Activated naive CD8-positive, alpha-beta T cell treated with anti-CD3 and anti-CD28 coated beads, Interleukin-2, amount 10 ng/mL, durations not matched to agents 7 days and 5 days (primary cell): ENCODE measurements around the gene MS4A10. TPM values are rescaled to one million over a fixed set of nuclear protein-coding genes. Genes with fewer than 3 reads are reported as not detected.
A peak's percentile ranks its signal among the peaks of the same experiment; 100 is the strongest.
"Not testable (repeated sequence)": the region's sequence is repeated elsewhere in the genome, so short reads cannot be mapped to it uniquely, and the experiment has no call there.

Experiments used
- ATAC-seq: fragments of 150-1000 bp; cut with Tn5 transposase; one replicate; pipeline ENCODE4 v1.10.0; 2021; ENCODE audit warnings: low read depth, moderate library complexity
- POLR2A ChIA-PET: fragments of 350-600 bp; sonication (Branson Sonifier 250); formaldehyde crosslinking; loops from one replicate; lab custom pipeline; 2021; ENCODE audit warnings: antibody characterized with exemption; lab: Charles Lee
- DNase-seq: peaks from one replicate; pipeline ENCODE4 v3.0.0; 2021
- H3K27ac Mint-ChIP-seq: one replicate; pipeline ENCODE4 v1.8.0; 2022; ENCODE audit warnings: mild to moderate bottlenecking, mixed read lengths
- H3K27me3 Mint-ChIP-seq: one replicate; pipeline ENCODE4 v1.8.0; 2022; ENCODE audit warnings: mild to moderate bottlenecking, moderate library complexity, mixed read lengths
- H3K36me3 Mint-ChIP-seq: one replicate; pipeline ENCODE4 v1.8.0; 2021; ENCODE audit warnings: mild to moderate bottlenecking, mixed read lengths
- H3K4me1 Mint-ChIP-seq: one replicate; pipeline ENCODE4 v1.8.0; 2021; ENCODE audit warnings: mixed read lengths
- H3K4me3 Mint-ChIP-seq: one replicate; pipeline ENCODE4 v1.8.0; 2022; ENCODE audit warnings: mild to moderate bottlenecking, moderate library complexity, mixed read lengths
- H3K9me3 Mint-ChIP-seq: one replicate; pipeline ENCODE4 v1.8.0; 2021; ENCODE audit warnings: mixed read lengths
- total RNA-seq, 2 experiments: library from RNA; stranded (reverse); gene quantifications; one replicate each; pipeline ENCODE4 v1.2.3, GENCODE V29; 2021

The MS4A10 gene
- total RNA-seq, 2 experiments from 2014 or later: not detected

DNA sequence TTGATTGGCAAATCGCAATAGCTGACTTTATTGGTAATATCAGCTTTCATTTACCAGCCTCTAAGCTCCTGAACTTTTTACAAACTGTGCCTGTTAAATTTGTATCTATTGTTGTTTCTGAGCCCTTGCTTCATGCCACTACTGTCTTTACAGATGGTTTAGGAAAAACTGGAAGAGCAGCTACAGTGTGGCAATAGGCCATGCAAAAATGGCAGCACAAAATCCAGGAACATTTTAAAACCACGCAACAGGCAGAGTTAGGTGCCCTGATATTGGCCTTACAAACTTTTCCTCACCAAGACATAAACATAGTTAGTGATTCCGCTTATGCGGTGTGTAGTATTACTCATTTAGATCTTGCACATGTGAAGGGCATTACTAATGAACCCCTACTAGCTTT is 26.5 kb upstream of the MS4A10 start:
- H3K4me3 Mint-ChIP-seq, H3K27ac Mint-ChIP-seq, POLR2A ChIA-PET, H3K4me1 Mint-ChIP-seq, H3K36me3 Mint-ChIP-seq, DNase-seq, H3K9me3 Mint-ChIP-seq, ATAC-seq: not testable (repeated sequence)
- H3K27me3 Mint-ChIP-seq: peaks cover 42% of the 10 kb centered on the region

DNA sequence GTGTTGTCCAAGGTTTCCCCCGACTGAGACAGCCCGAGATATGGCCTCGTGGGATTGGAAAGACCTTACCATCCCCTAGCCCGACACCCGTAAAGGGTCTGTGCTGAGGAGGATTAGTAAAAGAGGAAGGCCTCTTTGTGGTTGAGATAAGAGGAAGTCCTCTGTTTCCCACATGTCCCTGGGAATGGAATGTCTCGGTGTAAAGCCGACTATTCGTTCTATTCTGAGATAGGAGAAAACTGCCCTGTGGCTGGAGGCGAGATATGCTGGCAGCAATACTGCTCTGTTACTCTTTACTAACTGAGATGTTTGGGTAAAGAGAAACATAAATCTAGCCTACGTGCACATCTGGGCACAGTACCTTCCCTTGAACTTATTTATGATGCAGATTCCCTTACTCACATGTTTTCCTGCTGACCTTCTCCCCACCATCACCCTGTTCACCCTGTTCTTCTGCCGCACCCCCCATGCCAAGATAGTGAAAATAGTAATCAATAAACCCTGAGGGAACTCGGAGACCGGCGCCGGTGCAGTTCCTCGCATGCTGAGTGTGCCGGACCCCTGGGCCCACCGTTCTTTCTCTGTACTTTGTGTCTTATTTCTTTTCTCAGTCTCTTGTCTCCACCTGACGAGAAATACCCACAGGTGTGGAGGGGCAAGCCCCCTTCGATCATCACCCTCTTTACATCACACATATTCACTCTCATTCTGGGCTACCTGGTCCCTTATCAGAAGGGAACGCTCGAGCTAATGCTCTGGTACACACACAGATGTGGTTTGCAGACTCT is 25.5 kb upstream of the MS4A10 start:
- ATAC-seq, DNase-seq, H3K27ac Mint-ChIP-seq, H3K36me3 Mint-ChIP-seq, H3K4me1 Mint-ChIP-seq, POLR2A ChIA-PET, H3K4me3 Mint-ChIP-seq, H3K9me3 Mint-ChIP-seq: not testable (repeated sequence)
- peaks cover 45% of the 10 kb centered on the region for H3K27me3 Mint-ChIP-seq

DNA sequence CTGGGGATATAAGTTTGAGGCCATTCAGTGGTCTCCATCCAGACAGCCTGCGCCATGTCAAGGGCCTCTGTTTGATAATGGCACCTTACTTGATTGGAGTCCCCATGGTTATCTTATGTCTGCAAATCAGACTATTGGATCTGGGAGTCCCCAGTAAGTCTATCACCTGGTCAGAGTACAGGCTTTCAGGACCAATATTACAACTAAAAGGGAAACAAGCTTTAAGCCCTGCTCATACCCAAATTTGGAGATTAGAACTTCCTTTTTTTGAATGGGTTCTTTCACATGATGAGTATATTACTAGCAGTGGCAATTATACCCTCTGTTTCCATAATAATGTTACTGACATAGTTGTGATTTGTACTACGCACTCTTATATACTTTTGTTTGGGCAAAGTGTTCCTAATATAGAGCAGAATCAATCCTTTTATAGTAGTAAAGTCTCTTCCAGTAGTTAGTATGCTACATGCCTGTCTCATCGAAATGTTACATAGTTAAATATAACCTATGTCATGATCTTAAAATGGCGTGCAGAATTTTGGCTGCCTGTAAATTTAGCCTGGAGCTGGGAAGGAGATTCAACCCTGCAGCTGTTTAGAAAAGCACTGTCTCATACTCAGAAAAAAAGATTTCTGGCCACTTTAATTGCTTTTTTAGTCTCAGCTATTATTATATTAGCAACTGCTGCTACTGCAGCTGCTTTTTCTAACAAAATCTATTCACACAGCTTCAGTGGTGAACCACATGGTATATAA is 23.5 kb upstream of the MS4A10 start:
- POLR2A ChIA-PET: no interaction called here
- peaks cover 41% of the 10 kb centered on the region for H3K27me3 Mint-ChIP-seq
- ATAC-seq (no peak), DNase-seq (no peak)
- H3K36me3 Mint-ChIP-seq: no peaks in the 10 kb centered on the region
- no peak overlapping the region for H3K27ac Mint-ChIP-seq
- no peaks in the 10 kb centered on the region for H3K9me3 Mint-ChIP-seq
- H3K4me3 Mint-ChIP-seq: no peak overlapping the region
- no peaks in the 10 kb centered on the region for H3K4me1 Mint-ChIP-seq

DNA sequence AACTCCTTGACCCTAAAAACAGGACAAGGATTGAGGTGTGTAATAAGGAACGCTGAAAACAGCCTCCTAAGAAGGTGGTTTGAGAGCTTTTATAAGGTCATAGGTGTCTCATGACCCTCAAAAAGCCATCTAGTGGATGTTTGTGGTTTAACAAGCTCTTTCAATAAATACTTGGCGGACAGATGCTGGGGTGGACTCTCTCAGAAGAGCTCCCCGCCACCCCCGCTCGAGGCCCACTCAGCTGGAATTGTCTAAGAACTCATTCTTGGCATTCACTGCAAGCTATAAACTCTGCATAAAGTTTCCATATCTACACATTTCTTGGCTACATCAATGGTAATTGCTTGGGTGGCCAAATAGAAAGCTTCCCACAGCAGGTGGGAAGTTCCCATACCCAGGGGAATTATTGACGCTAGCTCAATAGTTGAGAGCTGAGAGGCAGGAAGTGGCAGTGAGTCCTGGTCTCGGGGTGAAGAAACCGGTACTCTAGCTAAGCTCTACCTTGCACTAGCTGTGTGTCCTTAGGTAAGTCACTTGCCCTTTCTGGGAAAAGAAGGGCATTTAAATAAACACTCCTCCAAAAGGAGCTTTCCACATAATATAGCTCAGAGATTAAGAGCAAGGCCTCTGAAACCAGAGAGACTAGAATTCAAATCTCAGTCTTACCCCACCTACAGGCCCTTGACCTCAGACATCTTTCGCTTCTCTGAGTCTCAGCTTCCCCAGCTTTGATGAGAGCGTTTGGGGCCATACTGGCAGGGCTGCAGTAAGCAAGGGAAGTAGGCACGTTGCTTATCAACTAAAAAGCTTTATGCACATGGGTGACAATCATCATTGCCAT is 22.1 kb upstream of the MS4A10 start:
- Mint-ChIP-seq H3K27me3 (peaks cover 34% of the 10 kb centered on the region), H3K27ac (no peak overlapping the region), H3K4me3 (no peak overlapping the region), H3K4me1 (no peaks in the 10 kb centered on the region), H3K9me3 (no peaks in the 10 kb centered on the region), H3K36me3 (no peaks in the 10 kb centered on the region)
- DNase-seq (no peak), ATAC-seq (no peak)
- POLR2A ChIA-PET: no interaction called here

DNA sequence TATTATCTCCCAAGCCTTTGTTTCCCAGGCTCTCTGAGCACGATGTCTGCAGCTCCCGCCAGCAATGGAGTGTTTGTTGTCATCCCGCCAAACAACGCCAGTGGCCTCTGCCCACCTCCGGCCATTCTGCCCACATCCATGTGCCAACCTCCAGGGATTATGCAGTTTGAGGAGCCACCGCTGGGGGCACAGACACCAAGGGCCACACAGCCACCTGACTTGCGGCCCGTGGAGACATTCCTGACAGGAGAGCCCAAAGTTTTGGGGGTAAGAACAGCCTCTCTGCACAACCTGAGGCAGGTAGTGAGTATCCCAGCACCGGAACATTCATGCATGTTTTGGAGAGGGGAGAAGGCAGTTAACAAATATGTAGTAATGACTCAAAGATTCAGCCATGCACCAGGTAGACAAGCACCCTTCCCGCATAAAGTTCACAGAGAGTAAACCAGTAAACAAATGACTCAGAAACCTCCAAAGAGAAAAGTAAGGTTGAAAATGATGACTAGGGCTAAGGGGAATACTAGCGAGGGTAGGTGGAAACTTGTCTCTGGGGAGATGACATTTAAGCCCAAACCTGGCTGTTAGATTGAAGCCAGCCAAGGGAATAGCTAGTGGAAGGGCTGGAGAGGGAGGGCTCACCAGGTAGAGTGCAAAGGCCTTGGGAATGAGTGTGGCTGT is 21.3 kb upstream of the MS4A10 start:
- DNase-seq (no peak), ATAC-seq (no peak)
- no peak overlapping the region for H3K27ac Mint-ChIP-seq
- H3K36me3 Mint-ChIP-seq: no peaks in the 10 kb centered on the region
- H3K4me1 Mint-ChIP-seq: no peaks in the 10 kb centered on the region
- POLR2A ChIA-PET: no interaction called here
- H3K9me3 Mint-ChIP-seq: no peaks in the 10 kb centered on the region
- peaks cover 29% of the 10 kb centered on the region for H3K27me3 Mint-ChIP-seq
- H3K4me3 Mint-ChIP-seq: no peak overlapping the region

DNA sequence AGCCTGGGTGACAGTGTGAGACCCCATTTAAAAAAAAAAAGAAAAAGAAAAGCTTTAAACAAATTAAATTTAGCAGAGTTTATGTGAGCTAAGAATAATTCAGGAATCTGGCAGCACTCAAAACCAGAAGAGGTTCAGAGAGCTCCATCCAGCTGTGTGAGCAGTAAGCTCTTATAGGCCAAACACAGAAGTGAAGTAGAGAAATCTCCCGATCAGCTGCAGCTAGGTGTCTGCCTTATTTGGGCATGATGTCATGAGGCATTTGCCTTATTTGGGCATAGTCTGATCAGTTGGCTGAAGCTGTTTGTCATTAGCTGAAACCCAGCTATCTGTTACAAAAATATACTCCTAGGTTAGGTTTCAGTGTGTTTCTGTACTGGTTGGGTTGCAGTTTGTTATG is 20.3 kb upstream of the MS4A10 start:
- ATAC-seq: no peak
- POLR2A ChIA-PET: no interaction called here
- peaks cover 18% of the 10 kb centered on the region for H3K27me3 Mint-ChIP-seq

DNA sequence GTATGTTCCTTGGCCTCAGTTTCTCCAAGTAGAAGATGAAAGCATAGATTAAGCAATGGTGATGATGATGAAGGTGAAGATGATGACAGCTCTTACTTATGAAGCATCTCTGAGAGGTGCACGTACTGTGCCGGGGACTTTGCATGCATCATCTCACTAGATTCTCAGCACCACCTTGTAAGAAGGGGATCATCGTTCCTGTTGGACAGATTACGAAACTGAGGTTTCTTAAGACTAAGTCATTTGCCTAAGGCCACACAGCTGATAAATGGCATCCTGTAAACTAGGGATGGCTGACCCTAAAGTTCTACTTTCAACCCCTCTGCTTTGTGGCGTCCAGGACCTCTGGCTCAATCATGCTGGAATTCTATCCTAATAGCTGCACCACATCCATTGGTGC is 19.8 kb upstream of the MS4A10 start:
- DNase-seq (no peak), ATAC-seq (no peak)
- H3K27ac Mint-ChIP-seq: no peak overlapping the region
- peaks cover 14% of the 10 kb centered on the region for H3K27me3 Mint-ChIP-seq
- no peaks in the 10 kb centered on the region for H3K36me3 Mint-ChIP-seq
- no peaks in the 10 kb centered on the region for H3K4me1 Mint-ChIP-seq
- POLR2A ChIA-PET: no interaction called here
- no peak overlapping the region for H3K4me3 Mint-ChIP-seq
- no peaks in the 10 kb centered on the region for H3K9me3 Mint-ChIP-seq

More for the DNA sequence above, 20.3 kb upstream of the MS4A10 start:
- no peak overlapping the region for H3K4me3 Mint-ChIP-seq
- no peak overlapping the region for H3K27ac Mint-ChIP-seq
- no peak for DNase-seq
- no peaks in the 10 kb centered on the region for H3K9me3 Mint-ChIP-seq
- H3K36me3 Mint-ChIP-seq: no peaks in the 10 kb centered on the region
- no peaks in the 10 kb centered on the region for H3K4me1 Mint-ChIP-seq

DNA sequence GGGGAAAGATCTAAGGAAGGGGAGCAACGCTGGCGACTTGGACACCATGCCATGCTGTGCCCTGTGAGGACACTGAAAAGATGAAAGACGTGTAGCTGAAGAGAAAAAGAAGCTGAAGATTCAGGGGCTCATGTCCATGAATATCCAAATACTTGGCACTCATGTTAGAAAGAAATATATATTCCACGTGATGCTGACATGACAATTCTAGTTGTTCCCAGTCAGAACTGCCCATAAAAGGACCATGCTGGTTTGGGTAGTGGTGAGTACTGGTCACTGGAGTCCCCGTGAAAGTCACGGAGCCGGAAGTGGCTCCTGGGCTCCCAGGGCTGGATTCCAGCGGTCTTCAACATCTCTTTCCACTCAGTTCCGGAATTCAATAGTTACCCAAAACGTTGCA is 18.6 kb upstream of the MS4A10 start:
- Mint-ChIP-seq H3K9me3 (no peaks in the 10 kb centered on the region), H3K27ac (no peak overlapping the region), H3K4me1 (no peaks in the 10 kb centered on the region), H3K36me3 (no peaks in the 10 kb centered on the region), H3K4me3 (no peak overlapping the region), H3K27me3 (peaks cover 8% of the 10 kb centered on the region)
- POLR2A ChIA-PET: no interaction called here
- DNase-seq (no peak), ATAC-seq (no peak)

DNA sequence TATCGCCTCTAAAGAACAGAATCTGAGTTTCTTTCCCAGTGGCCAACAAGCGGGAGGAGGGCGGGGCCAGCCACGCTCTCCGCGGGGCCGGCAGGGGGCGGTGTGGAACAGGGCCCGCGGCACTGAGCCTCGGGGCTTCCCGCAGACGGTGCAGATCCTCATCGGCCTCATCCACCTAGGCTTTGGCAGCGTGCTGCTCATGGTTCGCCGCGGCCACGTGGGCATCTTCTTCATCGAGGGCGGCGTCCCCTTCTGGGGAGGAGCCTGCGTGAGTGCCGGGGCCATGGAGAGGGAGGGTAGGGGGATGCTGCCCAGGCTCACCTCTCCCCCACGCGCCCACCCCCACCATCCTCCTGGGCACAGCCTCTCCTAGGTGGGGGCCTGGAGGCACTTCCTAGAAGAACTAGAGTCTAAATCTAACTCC is 17.7 kb upstream of the MS4A10 start:
- no peak overlapping the region for H3K27ac Mint-ChIP-seq
- DNase-seq (peak; percentile 49), ATAC-seq (peak; percentile 47)
- no peaks in the 10 kb centered on the region for H3K9me3 Mint-ChIP-seq
- H3K27me3 Mint-ChIP-seq: peaks cover 3% of the 10 kb centered on the region
- H3K36me3 Mint-ChIP-seq: no peaks in the 10 kb centered on the region
- no peak overlapping the region for H3K4me3 Mint-ChIP-seq
- no peaks in the 10 kb centered on the region for H3K4me1 Mint-ChIP-seq
- POLR2A ChIA-PET: no interaction called here

DNA sequence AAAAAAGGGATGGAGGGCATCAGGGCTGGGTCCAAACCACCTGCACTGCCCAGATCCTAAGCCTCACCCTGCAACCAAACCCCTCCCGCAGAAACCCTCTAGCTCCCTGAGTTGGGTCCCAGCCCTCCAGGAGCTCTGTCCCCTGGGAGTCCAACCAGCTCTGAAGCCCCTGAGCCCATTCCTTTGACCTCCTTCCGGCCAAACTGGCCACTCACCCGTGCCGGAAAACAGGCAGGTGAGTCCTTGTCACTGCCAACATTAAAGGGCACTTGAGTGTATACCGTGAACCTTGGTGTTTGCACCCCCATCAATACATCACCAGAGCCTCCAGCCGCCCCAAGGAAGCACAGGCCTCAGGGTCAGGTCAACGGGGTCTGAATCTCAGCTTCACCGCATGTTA is 16.9 kb upstream of the MS4A10 start:
- POLR2A ChIA-PET: no interaction called here
- DNase-seq (no peak), ATAC-seq (no peak)
- Mint-ChIP-seq H3K4me1 (no peaks in the 10 kb centered on the region), H3K27me3 (peaks cover 3% of the 10 kb centered on the region), H3K27ac (no peak overlapping the region), H3K9me3 (no peaks in the 10 kb centered on the region), H3K36me3 (no peaks in the 10 kb centered on the region), H3K4me3 (no peak overlapping the region)

DNA sequence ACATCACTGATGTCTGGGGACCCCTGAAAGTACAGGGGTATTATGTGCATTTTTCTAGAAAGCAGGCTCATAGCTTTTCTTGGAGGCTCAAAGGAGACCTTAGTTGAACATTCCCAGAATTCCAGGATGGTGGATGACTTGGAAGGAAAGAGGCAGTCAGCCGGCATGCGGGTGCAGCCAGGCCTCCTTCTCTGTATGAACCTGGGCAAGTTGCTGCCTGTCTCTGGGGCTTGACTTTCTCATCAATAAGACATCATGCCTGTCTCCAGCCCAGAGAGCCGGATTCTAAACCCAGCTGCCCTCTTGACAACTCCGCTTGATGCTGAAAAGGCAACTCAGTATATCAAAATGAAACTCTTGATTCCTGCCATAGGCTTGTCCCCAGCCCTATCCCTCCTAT is 15.9 kb upstream of the MS4A10 start:
- Mint-ChIP-seq H3K4me3 (no peak overlapping the region), H3K36me3 (no peaks in the 10 kb centered on the region), H3K4me1 (no peaks in the 10 kb centered on the region), H3K27me3 (peaks cover 3% of the 10 kb centered on the region), H3K9me3 (no peaks in the 10 kb centered on the region), H3K27ac (no peak overlapping the region)
- DNase-seq: no peak
- POLR2A ChIA-PET: no interaction called here
- no peak for ATAC-seq

DNA sequence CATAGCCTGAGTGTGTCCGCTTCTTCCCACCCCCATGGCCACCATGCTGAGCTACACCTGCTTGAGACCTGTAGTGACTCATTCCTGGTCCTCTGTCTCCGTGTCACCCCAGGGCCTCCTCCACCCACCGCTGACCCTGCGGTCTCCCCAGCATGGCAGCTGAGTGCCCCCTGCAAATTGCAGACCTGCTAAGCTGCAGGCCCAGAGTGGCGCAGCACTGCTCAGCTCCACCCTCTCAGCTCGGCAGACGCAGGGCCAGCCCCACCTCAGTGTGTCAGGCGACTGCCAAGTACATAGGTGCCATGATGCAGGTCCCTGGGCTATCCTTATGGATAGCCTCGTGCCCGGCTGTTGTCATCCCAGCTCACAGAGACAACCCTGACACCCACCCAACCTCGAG is 15.3 kb upstream of the MS4A10 start:
- no peaks in the 10 kb centered on the region for H3K9me3 Mint-ChIP-seq

DNA sequence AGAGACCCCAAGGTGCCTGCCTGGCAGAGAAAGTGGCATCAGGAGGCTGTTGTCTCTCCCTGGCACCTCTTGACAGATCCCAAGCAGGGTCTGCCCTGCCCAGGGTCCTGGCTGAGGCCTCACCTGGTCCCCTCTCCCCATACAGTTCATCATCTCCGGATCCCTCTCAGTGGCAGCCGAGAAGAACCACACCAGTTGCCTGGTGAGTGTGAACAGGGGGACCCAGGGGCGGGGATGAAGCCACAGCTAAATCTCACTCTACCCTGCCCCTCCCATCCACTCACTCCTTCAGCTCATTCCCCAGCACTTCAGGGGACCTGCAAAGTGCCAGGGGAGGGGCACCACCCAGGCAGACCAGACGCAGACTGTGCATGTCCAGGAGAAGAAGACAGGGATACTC is 14.0 kb upstream of the MS4A10 start:
- no peaks in the 10 kb centered on the region for H3K36me3 Mint-ChIP-seq
- H3K4me3 Mint-ChIP-seq: no peak overlapping the region
- peaks cover 7% of the 10 kb centered on the region for H3K4me1 Mint-ChIP-seq
- DNase-seq (no peak), ATAC-seq (no peak)
- H3K9me3 Mint-ChIP-seq: no peaks in the 10 kb centered on the region
- peaks cover 3% of the 10 kb centered on the region for H3K27me3 Mint-ChIP-seq
- POLR2A ChIA-PET: no interaction called here
- no peak overlapping the region for H3K27ac Mint-ChIP-seq

More for the DNA sequence above, 15.3 kb upstream of the MS4A10 start:
- no peaks in the 10 kb centered on the region for H3K36me3 Mint-ChIP-seq
- H3K4me3 Mint-ChIP-seq: no peak overlapping the region
- H3K27me3 Mint-ChIP-seq: peaks cover 3% of the 10 kb centered on the region
- ATAC-seq (no peak), DNase-seq (no peak)
- no peaks in the 10 kb centered on the region for H3K4me1 Mint-ChIP-seq
- H3K27ac Mint-ChIP-seq: no peak overlapping the region
- POLR2A ChIA-PET: no interaction called here
